CD14-positive monocyte (primary cell): ENCODE data around the gene PLVAP. TPM values are rescaled to one million over a fixed set of nuclear protein-coding genes. Genes with fewer than 3 reads are reported as not detected.

Experiments used
- DNase-seq, 3 donors: peaks; one replicate each; pipeline ENCODE4 v3.0.0-alpha.2; 2011 to 2022
- H2AFZ ChIP-seq: 2 replicates; pipeline ENCODE4 v1.6.0; 2012; ENCODE audit warnings: mild to moderate bottlenecking, low read depth, low read length, inconsistent platforms; ENCODE audit not compliant: insufficient read depth, poor library complexity, severe bottlenecking
- H3K27ac ChIP-seq, 2 donors: 1 replicate in 1 of 2; 2 replicates in 1 of 2; pipeline ENCODE4 v1.5.1; 2012 to 2013; ENCODE audit warnings: low read length in 2 of 2, control low read depth in 1 of 2, inconsistent platforms in 1 of 2, low read depth in 1 of 2, mild to moderate bottlenecking in 1 of 2
- H3K27me3 ChIP-seq, 2 donors: one replicate each; pipeline versions ENCODE4 v1.6.0 to v1.6.1; 2011 to 2013; ENCODE audit warnings: low read length in 2 of 2; ENCODE audit not compliant: control insufficient read depth in 2 of 2, insufficient read depth in 2 of 2
- H3K36me3 ChIP-seq, 2 donors: replicated peaks in 1 of 2; 1 replicate in 1 of 2; 2 replicates in 1 of 2; pipeline versions ENCODE4 v1.5.1 to v1.6.1; 2012 to 2013; ENCODE audit warnings: low read length in 2 of 2, control low read depth in 1 of 2, inconsistent platforms in 1 of 2, mild to moderate bottlenecking in 1 of 2; ENCODE audit not compliant: insufficient read depth in 2 of 2, control insufficient read depth in 1 of 2
- H3K4me1 ChIP-seq, 2 donors: 1 replicate in 1 of 2; 2 replicates in 1 of 2; pipeline versions ENCODE4 v1.5.1 to v1.6.1; 2012 to 2013; ENCODE audit warnings: low read length in 2 of 2, control low read depth in 1 of 2, inconsistent platforms in 1 of 2, mild to moderate bottlenecking in 1 of 2, moderate library complexity in 1 of 2; ENCODE audit not compliant: insufficient read depth in 2 of 2, control insufficient read depth in 1 of 2
- H3K4me2 ChIP-seq: replicated peaks from 2 replicates; pipeline ENCODE3; 2012; ENCODE audit warnings: low read length, moderate library complexity, mild to moderate bottlenecking; ENCODE audit not compliant: poor library complexity, severe bottlenecking; ENCODE audit errors: extremely low read depth
- H3K4me3 ChIP-seq, 3 experiments: fragments of 200-600 bp in 1 of 3; sonication (generic) in 1 of 3; replicated peaks in 1 of 3; 1 replicate in 2 of 3; 2 replicates in 1 of 3; pipeline ENCODE4 v1.5.1; 2011 to 2013; ENCODE audit warnings: low read length in 3 of 3, mild to moderate bottlenecking in 3 of 3, control low read depth in 2 of 3, low read depth in 2 of 3, inconsistent platforms in 1 of 3, moderate library complexity in 1 of 3
- H3K79me2 ChIP-seq: 2 replicates; pipeline ENCODE4 v1.6.0; 2012; ENCODE audit warnings: mild to moderate bottlenecking, control low read depth, inconsistent platforms, low read length, moderate library complexity; ENCODE audit not compliant: insufficient read depth
- H3K9ac ChIP-seq: 2 replicates; pipeline ENCODE4 v1.6.0; 2017; ENCODE audit warnings: low read length, mild to moderate bottlenecking; ENCODE audit not compliant: insufficient read depth, poor library complexity, severe bottlenecking
- H3K9me3 ChIP-seq, 2 donors: replicated peaks in 1 of 2; 1 replicate in 1 of 2; 2 replicates in 1 of 2; pipeline versions ENCODE4 v1.5.1 to v1.6.1; 2012 to 2013; ENCODE audit warnings: low read length in 2 of 2, control low read depth in 1 of 2; ENCODE audit not compliant: control insufficient read depth in 1 of 2, insufficient read depth in 1 of 2
- H4K20me1 ChIP-seq: 2 replicates; pipeline ENCODE4 v1.6.0; 2012; ENCODE audit warnings: mild to moderate bottlenecking, low read length, control low read depth, moderate library complexity; ENCODE audit not compliant: insufficient read depth
- H3K27ac Mint-ChIP-seq, 7 donors: one replicate each; pipeline ENCODE4 v1.8.0; 2020; ENCODE audit warnings: mild to moderate bottlenecking in 7 of 7, mixed read lengths in 7 of 7, moderate library complexity in 6 of 7, inconsistent platforms in 2 of 7
- H3K27me3 Mint-ChIP-seq, 3 donors: one replicate each; pipeline ENCODE4 v1.8.0; 2021 to 2022; ENCODE audit warnings: low read depth in 3 of 3, mild to moderate bottlenecking in 3 of 3, mixed read lengths in 3 of 3, moderate library complexity in 3 of 3, inconsistent platforms in 1 of 3
- H3K36me3 Mint-ChIP-seq, 2 donors: one replicate each; pipeline ENCODE4 v1.8.0; 2020; ENCODE audit warnings: mixed read lengths in 2 of 2, inconsistent platforms in 1 of 2, mild to moderate bottlenecking in 1 of 2
- H3K4me1 Mint-ChIP-seq: one replicate; pipeline ENCODE4 v1.8.0; 2020; ENCODE audit warnings: mild to moderate bottlenecking, mixed read lengths
- H3K4me3 Mint-ChIP-seq, 2 donors: one replicate each; pipeline ENCODE4 v1.8.0; 2020; ENCODE audit warnings: mild to moderate bottlenecking in 2 of 2, mixed read lengths in 2 of 2, moderate library complexity in 1 of 2
- H3K9me3 Mint-ChIP-seq, 7 donors: one replicate each; pipeline ENCODE4 v1.8.0; 2020 to 2022; ENCODE audit warnings: mixed read lengths in 7 of 7, mild to moderate bottlenecking in 6 of 7, moderate library complexity in 6 of 7, inconsistent platforms in 2 of 7
- WGBS: methylation state at CpG from one replicate; pipeline ENCODE4 v1.1.5; 2013; ENCODE audit warnings: missing lambda C conversion rate; ENCODE audit not compliant: insufficient coverage; 5-methylcytosine and 5-hydroxymethylcytosine counted together
- intact Hi-C, 2 donors: fragments of 100-400 bp; cut with micrococcal nuclease; formaldehyde crosslinking; loops; one replicate each; pipeline versions ENCODE4 v1.15.0 to v1.15.1; 2023
- polyA plus RNA-seq, 3 donors: library from polyadenylated mRNA; depleted of rRNA in 1 of 3; unstranded in 2 of 3; stranded (reverse) in 1 of 3; fragments of 300-500 nt in 2 of 3; fragments of >200 nt in 1 of 3; fragmentation: Illumina TruSeq in 2 of 3; gene quantifications; 1 replicate in 2 of 3; 2 replicates in 1 of 3; pipeline ENCODE4 v1.2.3, GENCODE V29; 2012 to 2021
- TF ChIP-seq, protein P1 (sequence below): fragments of 200-600 bp; IDR thresholded peaks from one replicate; pipeline ENCODE4 v1.8.0; 2022; ENCODE audit warnings: antibody characterized with exemption, mild to moderate bottlenecking

PLVAP gene
- polyA plus RNA-seq, 3 donors: 0.08 to 0.81 TPM; not detected in 1

GRCh38 chr19:17357724-17358123, 19.4 kb downstream of the PLVAP start:
- no peaks in the 10 kb centered on the region for H3K27me3 ChIP-seq
- H3K9ac ChIP-seq: no peak overlapping the region
- TF ChIP-seq, protein P1, sequence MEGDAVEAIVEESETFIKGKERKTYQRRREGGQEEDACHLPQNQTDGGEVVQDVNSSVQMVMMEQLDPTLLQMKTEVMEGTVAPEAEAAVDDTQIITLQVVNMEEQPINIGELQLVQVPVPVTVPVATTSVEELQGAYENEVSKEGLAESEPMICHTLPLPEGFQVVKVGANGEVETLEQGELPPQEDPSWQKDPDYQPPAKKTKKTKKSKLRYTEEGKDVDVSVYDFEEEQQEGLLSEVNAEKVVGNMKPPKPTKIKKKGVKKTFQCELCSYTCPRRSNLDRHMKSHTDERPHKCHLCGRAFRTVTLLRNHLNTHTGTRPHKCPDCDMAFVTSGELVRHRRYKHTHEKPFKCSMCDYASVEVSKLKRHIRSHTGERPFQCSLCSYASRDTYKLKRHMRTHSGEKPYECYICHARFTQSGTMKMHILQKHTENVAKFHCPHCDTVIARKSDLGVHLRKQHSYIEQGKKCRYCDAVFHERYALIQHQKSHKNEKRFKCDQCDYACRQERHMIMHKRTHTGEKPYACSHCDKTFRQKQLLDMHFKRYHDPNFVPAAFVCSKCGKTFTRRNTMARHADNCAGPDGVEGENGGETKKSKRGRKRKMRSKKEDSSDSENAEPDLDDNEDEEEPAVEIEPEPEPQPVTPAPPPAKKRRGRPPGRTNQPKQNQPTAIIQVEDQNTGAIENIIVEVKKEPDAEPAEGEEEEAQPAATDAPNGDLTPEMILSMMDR: no peak
- no peak overlapping the region for H3K4me3 ChIP-seq
- Mint-ChIP-seq H3K4me1 (peaks cover 11% of the 10 kb centered on the region), H3K36me3 (no peaks in the 10 kb centered on the region), H3K9me3 (no peaks in the 10 kb centered on the region), H3K4me3 (no peak overlapping the region), H3K27ac (no peak overlapping the region), H3K27me3 (peaks cover 4 to 11% (median 9%) of the 10 kb centered on the region in 3 donors)
- H3K4me2 ChIP-seq: no peak overlapping the region
- H2AFZ ChIP-seq: no peak overlapping the region
- WGBS: 99% methylated on average over 8 of the region's 11 CpGs
- H3K4me1 ChIP-seq: no peaks in the 10 kb centered on the region
- DNase-seq: no peak
- H3K79me2 ChIP-seq: no peaks in the 10 kb centered on the region
- no peaks in the 10 kb centered on the region for H3K36me3 ChIP-seq
- no peaks in the 10 kb centered on the region for H4K20me1 ChIP-seq
- intact Hi-C loops: no loop called here
- H3K9me3 ChIP-seq: no peaks in the 10 kb centered on the region
- no peak overlapping the region for H3K27ac ChIP-seq

DNA sequence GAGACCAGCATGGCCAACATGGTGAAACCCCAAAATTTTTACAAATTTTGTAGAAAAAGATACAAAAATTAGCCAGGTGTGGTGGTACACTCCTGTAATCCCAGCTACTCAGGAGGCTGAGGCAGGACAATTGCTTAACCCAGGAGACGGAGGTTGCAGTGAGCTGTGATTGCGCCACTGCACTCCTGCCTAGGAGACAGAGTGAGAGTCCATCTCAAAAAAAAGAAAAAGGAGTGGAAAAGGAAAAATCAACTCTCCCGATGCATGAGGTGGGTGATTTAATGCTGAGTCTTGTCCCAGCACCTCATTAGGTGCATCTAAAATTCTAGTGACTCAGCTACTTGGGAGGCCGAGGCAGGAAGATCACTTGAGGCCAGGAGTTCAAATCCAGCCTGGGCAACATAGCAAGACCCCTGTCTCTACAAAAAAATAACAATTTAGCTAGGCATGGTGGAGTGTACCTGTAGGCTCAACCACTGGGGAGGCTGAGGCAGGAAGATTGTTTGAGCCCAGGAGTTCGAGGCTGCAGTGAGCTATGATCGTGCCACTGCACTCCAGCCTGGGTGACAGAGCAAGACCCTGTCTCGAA, 20.0 kb downstream of the PLVAP start:
- intact Hi-C loops: no loop called here
- H3K4me2 ChIP-seq: no peak overlapping the region
- no peak overlapping the region for H2AFZ ChIP-seq
- no peaks in the 10 kb centered on the region for H3K4me1 ChIP-seq
- no peaks in the 10 kb centered on the region for H3K36me3 ChIP-seq
- Mint-ChIP-seq H3K9me3 (no peaks in the 10 kb centered on the region), H3K36me3 (no peaks in the 10 kb centered on the region), H3K4me1 (peaks cover 12% of the 10 kb centered on the region), H3K27ac (no peak overlapping the region), H3K27me3 (peaks cover 4 to 12% (median 11%) of the 10 kb centered on the region in 3 donors), H3K4me3 (no peak overlapping the region)
- no peaks in the 10 kb centered on the region for H3K79me2 ChIP-seq
- H3K27ac ChIP-seq: no peak overlapping the region
- 58% methylated on average over 4 of the region's 7 CpGs for WGBS
- H3K9ac ChIP-seq: no peak overlapping the region
- TF ChIP-seq, protein P1: no peak
- H3K9me3 ChIP-seq: no peaks in the 10 kb centered on the region
- H3K27me3 ChIP-seq: no peaks in the 10 kb centered on the region
- no peak for DNase-seq
- H3K4me3 ChIP-seq: no peak overlapping the region
- no peaks in the 10 kb centered on the region for H4K20me1 ChIP-seq
